Cardiac muscle cell (in vitro differentiated cells and primary cell): Measurements from ENCODE around the gene DPPA5. TPM values are rescaled to one million over a fixed set of nuclear protein-coding genes. Genes with fewer than 3 reads are reported as not detected.
"Not testable (repeated sequence)": the region's sequence is repeated elsewhere in the genome, so short reads cannot be mapped to it uniquely, and the experiment has no call there.

Experiments
- DNase-seq, 2 donors: peaks; one replicate each; pipeline versions ENCODE4 v3.0.0 to v3.0.0-alpha.2; 2010 to 2017; ENCODE audit warnings: low read depth in 1 of 2, low spot score in 1 of 2
- H3K27ac ChIP-seq: fragments of 200-600 bp; sonication (generic); 2 replicates; pipeline ENCODE4 v1.5.1; 2016
- H3K27me3 ChIP-seq: fragments of 200-600 bp; sonication (generic); 2 replicates; pipeline ENCODE4 v1.6.0; 2016; ENCODE audit warnings: control low read depth
- H3K36me3 ChIP-seq: fragments of 200-600 bp; sonication (generic); 2 replicates; pipeline ENCODE4 v1.5.1; 2016; ENCODE audit warnings: control low read depth
- H3K4me1 ChIP-seq: fragments of 200-600 bp; sonication (generic); 2 replicates; pipeline ENCODE4 v1.8.1; 2017; ENCODE audit warnings: low read depth, mild to moderate bottlenecking, mixed run types
- H3K4me3 ChIP-seq: fragments of 200-600 bp; sonication (generic); 2 replicates; pipeline ENCODE4 v1.5.1; 2016; ENCODE audit warnings: mild to moderate bottlenecking
- H3K9me3 ChIP-seq: fragments of 200-600 bp; sonication (generic); 2 replicates; pipeline ENCODE4 v1.5.1; 2017; ENCODE audit warnings: low read depth, mild to moderate bottlenecking, control low read depth
- CTCF ChIP-seq: IDR thresholded peaks from 2 replicates; pipeline ENCODE4 v1.5.1; 2012; ENCODE audit warnings: low read depth, mild to moderate bottlenecking, low read length
- polyA plus RNA-seq: library from polyadenylated mRNA; unstranded; fragments of >200 nt; fragmentation: Nextera tagmentation; extraction: Ambion mirVana; gene quantifications from 2 replicates; pipeline ENCODE4 v1.2.1, GENCODE V29; 2016
- total RNA-seq: library from RNA; depleted of rRNA; stranded (reverse); fragments of >200 nt; gene quantifications from 2 replicates; pipeline ENCODE4 v1.2.3, GENCODE V29; 2016

DPPA5 gene
- total and polyA plus RNA-seq, 2 experiments from 2014 or later, result not detected

- DNase-seq, result no peak
- H3K27me3 ChIP-seq, result no peaks in the 10 kb centered on the region
- H3K9me3 ChIP-seq, result no peaks in the 10 kb centered on the region
- no peak overlapping the region for H3K4me3 ChIP-seq
- TF ChIP-seq CTCF, result no peak
- no peaks in the 10 kb centered on the region for H3K4me1 ChIP-seq
- H3K27ac ChIP-seq, result no peak overlapping the region
- no peaks in the 10 kb centered on the region for H3K36me3 ChIP-seq
Measured at GRCh38 chr6:73325656-73326055, 28.4 kb downstream of the DPPA5 start.

GRCh38 chr6:73323323-73323722 lies 30.8 kb downstream of the DPPA5 start:
- Histone ChIP-seq H3K27me3 (no peaks in the 10 kb centered on the region), H3K9me3 (no peaks in the 10 kb centered on the region), H3K36me3 (no peaks in the 10 kb centered on the region), H3K4me3 (no peak overlapping the region), H3K4me1 (no peaks in the 10 kb centered on the region), H3K27ac (no peak overlapping the region)
- DNase-seq, result no peak
- TF ChIP-seq CTCF, result no peak

GRCh38 chr6:73314577-73315492 lies 39.2 kb downstream of the DPPA5 start:
- no peak for TF ChIP-seq CTCF
- Histone ChIP-seq H3K4me3 (no peak overlapping the region), H3K27me3 (no peaks in the 10 kb centered on the region), H3K4me1 (no peaks in the 10 kb centered on the region), H3K9me3 (no peaks in the 10 kb centered on the region), H3K36me3 (no peaks in the 10 kb centered on the region), H3K27ac (no peak overlapping the region)
- peak in 1 of 2 donors; percentile 14 for DNase-seq

- not testable (repeated sequence) for H3K27me3 ChIP-seq, H3K36me3 ChIP-seq, H3K4me1 ChIP-seq, DNase-seq, H3K27ac ChIP-seq, H3K9me3 ChIP-seq
- peak overlapping the region; percentile 51 for H3K4me3 ChIP-seq
Measured at GRCh38 chr6:73310503-73310845, 43.6 kb downstream of the DPPA5 start.

GRCh38 chr6:73309785-73310502 lies 44.1 kb downstream of the DPPA5 start:
- Histone ChIP-seq H3K4me3 (peak overlapping the region; percentile 51), H3K36me3 (no peaks in the 10 kb centered on the region), H3K9me3 (no peaks in the 10 kb centered on the region), H3K27ac (no peak overlapping the region), H3K27me3 (no peaks in the 10 kb centered on the region), H3K4me1 (no peaks in the 10 kb centered on the region)
- peak; percentile 67 to 69 for DNase-seq
- TF ChIP-seq CTCF, result peak; percentile 70

GRCh38 chr6:73309535-73309784 lies 44.6 kb downstream of the DPPA5 start:
- Histone ChIP-seq H3K27me3 (no peaks in the 10 kb centered on the region), H3K4me1 (no peaks in the 10 kb centered on the region), H3K4me3 (peak overlapping the region; percentile 51), H3K27ac (no peak overlapping the region), H3K36me3 (no peaks in the 10 kb centered on the region), H3K9me3 (no peaks in the 10 kb centered on the region)
- no peak for DNase-seq
- TF ChIP-seq CTCF, result no peak
